HG02840 (cell line): Measurements from ENCODE around the gene RASD1.

Source experiments
- ATAC-seq: cut with Tn5 transposase; IDR thresholded peaks from one replicate; pipeline ENCODE4 v1.9.1; 2021; ENCODE audit warnings: mild to moderate bottlenecking, moderate library complexity, moderate number of reproducible peaks; ENCODE audit not compliant: unreplicated experiment, low FRiP score

Gene RASD1

DNA sequence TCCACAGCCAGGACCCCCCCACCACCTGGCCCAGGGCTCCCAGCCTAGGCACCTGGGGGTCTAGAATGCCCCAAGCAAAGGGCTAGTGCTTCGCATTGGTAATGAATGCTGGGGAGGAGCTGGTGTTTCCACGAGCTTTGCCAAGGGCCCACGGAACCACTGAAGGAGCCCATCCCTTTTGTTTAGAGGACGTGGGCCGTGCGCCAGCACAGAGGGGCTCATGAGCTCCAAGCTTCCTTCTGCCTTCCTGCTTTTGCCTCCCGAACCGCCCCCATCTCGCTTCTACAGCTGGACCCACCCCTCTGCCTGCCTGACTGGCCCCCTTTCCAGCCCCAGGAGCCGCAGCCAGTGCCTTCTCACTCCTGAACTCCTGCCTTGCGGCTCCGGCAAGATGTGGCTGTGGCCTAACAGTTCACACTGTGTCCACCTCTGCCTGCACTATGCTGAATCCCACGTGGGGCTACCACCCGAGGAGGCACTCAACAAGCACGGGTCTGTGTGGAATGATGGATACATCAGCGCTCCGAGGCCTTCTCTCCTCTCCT, 31.8 kb upstream of the RASD1 start:
- no peak for ATAC-seq

DNA sequence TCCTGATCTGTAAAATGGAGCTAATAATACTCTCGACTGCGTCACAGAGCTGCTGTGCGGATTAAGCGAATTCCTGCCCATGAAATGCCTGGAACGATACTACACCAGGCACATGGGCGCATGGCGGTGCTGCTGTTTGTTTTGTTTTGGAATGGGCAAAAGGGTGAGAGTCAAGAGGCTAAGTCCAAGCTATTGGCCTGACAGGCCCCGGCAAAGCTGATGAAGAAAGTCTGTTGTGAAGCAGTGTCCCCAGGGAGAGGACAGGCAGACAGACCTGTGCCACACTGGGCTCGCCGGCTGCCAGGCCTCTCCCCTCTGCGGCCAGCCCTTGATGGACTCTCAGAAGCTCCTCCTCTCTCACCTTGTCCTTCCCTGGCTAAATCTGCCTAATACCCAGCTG, 31.3 kb upstream of the RASD1 start:
- no peak for ATAC-seq

DNA sequence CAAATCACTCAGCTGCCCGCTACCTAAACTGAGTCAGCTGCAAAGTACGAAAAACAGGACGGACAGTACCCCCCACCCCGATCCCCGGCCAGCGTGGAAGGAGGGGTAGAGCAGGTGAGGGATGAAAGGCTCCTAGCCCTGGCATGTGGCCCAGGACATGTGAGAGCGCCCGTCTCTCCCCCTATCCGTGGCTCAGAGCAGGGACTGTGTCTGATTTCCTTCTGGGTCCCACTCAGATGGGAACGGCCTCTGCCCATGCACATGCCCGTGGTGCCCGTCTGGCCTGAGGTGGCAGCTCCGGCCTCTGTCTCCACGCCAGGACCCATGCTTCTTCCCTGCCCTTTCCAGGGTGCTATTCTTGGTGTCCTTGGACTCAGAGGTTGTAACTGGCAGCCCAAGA, 30.2 kb upstream of the RASD1 start:
- no peak for ATAC-seq

DNA sequence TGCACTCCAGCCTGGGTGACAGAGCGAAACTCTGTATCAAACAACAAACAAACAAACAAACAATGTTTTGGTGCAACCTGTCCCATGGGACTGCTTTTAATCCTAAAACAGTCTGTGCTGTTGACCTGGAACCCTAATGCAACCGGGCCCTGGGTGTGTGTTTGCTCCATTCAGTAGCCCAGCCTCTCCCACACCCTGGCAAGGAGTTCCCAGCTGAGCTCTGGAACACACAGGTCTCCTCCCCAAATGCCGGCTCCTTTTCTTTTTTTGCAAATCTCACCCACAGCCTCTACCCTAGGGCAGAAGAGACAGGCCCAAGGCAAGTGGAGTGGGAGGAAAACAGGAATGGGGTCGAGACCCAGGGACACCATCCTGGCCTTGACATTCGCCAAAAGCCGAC, 29.8 kb upstream of the RASD1 start:
- no peak for ATAC-seq

DNA sequence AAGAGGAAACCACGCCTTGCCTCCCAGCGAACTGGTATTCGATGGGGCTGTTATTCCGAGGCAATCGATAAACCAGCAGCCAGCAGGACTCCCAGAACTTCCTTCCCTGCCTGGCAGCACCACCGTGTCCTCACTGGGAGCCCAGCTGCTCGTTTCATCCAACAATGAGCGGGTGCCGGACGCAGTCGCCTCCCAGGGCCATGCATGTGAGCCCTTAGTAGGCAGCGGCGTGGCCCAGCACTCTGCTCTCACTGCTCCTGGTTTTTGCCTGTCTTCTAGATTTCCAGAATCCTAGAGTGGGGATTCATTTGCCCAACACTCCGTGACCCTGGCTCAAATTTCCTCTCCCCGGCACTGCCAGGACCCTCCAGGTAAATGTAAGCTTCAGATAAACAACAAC, 29.1 kb upstream of the RASD1 start:
- ATAC-seq: no peak

DNA sequence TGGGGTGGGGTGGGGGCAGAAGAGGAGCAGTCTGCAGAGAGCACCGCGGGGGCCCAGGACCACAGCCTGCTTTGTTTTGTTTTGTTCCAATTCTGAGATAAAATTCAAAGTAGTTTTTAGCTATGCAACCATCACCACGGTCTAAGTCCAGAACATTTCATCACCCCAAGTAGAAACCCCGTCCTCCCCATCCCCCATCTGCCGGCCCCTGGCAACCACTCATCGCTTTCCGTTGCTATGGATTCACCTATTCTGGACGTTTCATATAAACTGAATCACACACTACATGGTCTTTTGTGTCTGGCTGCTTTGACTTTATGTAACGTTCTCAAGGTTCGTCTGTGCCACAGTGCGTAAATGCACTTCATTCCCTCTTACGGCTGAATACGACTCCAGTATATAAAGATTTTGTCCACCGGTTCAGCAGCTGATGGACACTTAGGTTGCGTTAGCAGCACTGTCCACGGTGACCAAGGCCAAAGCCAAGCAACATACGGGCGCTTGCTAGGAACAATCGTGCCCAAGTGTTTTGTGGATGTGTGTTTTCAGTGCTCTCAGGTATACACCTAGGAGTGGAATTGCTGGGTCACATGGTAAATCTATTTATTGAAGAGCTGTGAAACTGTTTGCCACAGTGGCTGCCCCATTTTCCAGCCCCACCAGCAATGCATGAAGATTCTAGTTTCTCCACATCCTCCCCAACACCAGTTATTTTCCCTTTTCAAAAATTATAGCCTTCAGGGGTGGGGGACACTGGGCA, 27.7 kb upstream of the RASD1 start:
- ATAC-seq: no peak

DNA sequence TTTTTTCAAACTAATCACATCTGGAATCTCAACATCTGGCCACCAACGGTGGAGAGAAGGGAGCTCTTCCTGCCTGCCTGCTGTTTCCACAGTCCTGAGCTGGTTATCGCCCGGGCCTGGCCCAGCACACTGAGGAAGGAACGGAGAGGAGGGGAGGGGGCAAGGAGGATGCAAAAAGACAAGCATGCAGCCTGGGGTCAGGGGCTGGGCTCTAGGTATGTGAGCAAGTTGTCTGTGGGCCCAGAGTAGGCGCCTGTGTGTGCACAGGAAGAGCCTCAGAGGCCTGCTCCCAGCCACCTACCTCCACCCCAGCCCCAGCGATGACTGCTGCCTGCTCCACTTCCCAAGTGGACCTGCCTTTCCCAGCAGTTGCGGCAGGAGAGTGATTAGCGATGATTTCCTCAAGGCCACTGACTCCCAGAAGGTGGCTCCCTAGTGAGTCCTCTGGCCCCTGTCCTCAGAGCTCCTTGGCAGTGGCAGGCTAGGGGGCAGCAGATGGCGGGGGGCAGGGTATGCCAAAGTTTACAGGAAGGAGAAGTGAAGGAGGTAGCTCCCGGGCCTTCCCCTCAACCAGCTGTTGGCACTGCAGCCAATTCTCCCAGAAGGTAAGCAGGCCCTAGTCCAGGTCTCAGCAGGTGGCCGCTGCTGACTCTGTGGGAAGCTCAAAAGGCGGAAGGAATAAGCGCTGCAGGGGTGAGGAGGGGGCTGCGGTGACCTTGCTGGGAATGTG, 27.0 kb upstream of the RASD1 start:
- no peak for ATAC-seq

DNA sequence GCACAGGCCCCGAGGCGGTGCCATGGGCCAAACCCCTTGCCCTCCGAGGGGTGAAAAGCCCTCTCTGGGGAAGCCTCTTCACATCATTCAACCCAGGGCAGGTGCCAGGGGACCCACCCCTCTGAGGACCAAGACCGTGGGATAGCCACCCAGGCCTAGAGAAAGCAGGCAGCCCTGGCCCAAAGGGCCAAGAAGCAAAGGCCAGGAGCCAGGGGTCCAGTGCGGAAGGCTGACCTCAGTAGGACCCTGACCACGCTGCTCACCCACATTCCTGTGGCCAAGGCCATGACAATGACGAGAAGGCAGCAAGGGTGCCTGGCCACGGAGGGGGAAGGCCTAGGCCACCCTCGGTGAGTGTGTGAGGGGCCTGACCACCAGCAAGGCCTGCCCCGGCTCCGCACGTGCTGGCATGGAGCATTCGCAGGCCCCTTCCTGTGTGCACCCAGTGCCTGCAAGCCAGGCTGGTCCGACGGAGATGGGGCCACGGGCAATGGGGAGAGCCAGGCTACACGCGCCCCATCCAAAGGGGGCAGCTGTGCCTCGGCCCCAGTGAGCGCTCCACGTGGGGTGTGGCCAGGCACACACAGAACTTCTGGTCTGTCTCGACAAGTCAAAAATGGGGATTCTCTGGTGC, 24.5 kb upstream of the RASD1 start:
- ATAC-seq: no peak

DNA sequence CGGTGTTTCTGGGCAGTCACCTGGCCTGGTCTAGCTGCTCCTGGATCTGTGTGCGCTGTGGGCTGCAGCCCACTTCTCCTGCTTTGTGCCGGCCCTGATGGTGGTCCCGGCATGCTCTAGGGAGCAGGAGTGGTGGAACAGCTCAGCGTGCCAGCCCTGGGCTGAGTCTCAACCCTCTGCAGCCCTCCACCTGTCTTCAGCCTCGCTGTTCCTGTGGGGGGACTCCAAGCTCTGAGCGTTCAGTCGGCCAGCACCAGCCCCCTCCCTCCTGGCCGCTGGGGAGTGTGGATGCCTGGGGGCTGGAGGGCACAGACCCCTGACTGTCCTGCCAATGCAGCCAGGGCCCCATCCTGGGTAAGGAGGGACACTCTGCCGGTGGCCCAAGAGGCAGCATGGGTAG, 23.7 kb upstream of the RASD1 start:
- ATAC-seq: no peak

DNA sequence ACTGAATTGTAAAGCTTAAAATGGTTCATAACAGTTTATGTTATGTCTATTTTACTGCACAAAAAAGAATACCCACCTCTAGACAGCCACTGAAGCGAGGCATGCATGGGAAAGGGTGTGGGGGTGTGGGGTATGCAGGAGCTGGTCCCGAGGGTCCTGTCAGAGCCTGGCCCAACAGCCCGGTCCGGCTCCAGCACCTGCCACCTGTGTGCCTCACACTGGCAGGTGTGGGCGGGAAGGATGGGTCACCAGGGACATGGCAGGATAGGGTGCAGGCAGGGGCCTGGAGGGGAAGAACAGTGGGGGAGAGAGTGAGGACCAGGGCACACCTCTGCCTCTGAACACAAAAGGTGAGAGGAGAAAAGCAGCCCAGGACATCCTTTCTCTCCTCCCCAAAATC, 22.8 kb upstream of the RASD1 start:
- no peak for ATAC-seq

DNA sequence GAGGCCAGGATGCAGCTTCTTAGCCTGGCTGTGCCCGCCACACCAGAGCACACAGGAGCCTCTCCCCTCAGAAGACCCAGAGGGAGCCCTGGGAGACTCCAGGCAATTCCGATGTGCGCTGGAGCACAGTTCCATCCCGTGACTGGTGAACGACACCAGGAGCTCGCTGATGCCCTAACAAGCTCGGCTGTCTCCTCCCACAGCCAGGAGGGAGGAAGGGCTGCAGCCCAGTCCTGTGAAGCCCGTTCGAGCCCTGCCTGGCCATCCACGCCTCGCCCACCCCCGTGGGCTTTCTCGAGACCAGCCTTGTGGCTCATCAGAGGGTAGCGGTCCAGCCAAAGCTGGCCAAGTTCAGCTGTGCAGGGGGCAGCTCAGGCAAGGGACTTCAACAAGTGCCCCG, 21.8 kb upstream of the RASD1 start:
- ATAC-seq: no peak

DNA sequence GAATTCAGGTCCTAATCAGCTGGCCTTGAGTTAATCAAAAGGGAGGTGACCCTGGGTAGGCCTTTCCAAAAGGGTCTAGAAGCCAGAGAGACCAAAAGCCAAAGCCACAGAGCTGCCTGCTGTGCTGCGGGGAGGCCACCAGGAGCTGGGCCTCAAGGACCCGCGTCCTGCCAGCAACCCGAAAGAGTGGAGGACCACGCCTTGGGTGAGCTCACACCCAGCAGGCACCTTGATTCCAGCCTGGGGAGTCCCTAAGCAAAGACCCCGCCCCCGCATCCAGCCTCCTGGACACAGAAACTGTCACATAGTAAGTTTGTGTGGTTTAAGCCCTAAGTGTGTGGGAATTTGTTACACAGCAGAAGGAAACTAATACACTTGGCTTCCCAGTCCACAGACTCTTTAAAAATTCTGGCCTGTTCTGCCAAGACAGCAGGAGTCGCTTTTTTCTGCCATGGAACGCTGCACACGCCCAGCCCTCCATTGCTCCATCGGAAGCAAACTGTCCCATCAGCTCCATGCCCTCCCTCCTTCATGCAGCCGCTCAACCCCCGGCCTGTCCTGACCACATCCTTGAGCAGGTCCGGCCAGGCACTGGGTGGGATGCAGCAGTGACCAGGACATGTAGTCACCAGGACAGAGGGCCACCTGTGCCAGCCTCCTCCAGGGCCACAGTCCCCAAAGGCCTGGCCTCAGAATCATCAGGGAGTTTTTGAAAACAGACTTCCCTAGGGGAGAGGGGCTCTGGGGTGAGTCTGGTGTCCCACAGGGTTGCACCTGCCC, 20.9 kb upstream of the RASD1 start:
- no peak for ATAC-seq

DNA sequence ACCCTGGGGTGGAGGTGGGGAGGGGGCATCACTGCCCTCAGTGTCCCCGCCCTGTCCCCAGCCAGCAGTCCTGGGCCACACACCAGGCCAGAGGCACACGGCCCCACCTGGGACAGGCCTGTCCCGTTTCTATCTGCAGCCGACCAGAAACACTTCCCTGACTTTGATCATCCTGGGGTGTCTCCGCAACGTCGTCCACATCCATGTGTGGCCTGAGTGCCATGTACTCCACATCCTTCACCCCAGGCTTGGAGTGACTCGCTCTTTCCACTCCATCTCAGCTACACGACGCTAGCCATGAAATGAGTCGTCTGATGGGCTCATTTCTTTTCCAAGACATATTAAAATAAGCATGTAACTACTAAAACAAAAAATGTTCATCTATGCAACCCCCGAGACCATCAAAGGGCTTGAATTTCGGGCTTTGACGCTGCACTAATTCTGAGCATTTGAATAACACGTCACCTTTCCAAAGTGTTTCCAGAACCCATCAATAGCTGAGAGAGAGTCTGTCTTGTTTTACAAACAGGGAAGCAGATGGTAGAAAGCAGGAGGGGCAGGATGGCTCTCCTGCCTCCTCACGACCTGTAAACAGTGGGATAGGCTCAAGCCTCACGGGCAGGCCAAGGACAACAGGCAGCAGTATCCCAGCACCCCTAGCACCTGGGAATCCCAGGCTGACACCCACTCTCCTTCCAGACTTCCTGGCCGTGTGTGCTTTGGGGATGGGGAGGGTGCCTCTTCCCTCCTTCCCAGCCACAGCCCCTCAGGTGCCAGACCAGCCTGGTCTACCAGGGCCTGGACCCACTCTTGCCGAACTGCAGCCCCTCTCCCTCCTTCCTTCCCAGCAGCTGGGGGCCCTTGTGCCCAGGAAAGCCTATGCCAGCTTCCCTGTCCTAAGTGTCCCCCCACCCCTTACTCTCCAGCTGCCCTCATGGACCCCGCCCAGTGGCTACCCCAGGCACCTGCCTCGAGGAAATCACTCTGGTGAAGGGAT, 20.0 kb upstream of the RASD1 start:
- no peak for ATAC-seq

DNA sequence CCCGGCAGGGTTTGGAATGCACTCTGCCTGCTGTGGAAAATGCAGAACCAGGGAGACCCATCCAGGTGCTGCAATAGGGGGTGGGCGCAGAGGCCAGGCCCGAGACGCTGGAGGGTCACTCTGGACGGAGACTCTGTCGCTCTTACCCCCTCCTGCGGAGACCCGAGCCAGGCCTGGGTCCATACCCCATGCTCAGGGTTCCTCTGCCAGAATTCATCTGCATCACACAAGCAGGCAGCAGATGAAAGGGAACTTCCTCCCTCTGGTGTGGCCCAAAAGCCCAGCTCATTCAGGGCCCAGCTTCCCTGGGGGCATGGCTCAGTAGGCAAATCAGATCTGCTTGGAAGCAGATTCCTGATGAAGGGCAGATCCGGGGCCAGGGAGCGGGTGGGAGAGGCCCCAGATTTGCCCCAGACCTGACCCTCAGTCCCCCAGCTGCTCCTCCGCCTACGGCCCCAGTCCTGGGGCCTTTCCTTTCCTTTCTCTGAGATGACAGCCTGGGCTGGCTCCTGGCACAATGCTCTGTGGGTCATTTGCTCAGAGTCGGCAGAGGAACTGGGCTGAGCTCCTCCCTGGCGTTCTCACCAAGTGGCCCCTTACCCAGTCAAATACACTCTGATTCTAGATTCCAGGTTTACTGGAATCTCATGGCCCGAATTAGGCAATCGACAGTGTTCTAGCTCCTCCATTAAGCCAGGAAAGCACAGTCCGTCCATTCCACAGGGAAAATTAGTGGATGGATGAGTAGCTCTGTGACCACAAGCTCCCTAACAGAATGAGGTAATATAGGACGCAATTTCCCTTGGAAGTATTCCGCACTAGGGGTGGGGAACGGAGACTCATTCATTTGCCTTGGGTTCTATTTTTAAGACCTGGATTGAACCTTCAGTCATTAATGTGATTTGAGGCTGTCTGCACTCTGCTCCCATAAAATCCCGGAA, 19.1 kb upstream of the RASD1 start:
- ATAC-seq: no peak

DNA sequence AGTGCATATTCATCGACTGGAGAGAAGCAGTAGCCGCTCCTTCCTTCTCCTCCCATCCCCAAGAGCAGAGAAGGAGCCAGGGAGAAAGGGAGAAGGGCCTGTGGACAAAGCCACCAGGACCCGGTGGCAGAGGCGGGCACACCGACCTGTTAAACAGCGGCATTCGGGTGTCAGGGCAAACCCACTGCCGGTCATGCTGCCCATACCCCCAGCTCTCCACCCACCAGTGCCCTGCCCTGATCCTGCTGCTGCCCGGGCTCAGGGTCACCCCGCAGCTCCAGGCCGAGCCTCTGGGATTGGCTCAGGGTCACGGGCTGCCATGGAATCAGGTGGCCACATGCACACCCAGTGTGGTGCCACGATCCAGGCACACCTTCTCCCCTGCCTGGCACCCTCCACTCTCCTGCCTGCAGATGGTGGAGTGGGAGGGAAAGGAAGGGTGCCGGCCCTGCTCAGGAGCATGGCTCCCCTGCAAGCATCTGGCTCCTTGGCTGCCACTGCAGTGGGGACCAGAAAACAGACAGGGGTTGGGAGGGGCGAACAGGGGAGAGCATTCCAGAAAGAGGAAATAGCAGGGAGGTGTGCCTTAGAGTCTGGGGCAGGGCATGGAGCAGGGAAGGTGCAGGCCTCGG, 18.3 kb upstream of the RASD1 start:
- ATAC-seq: no peak

DNA sequence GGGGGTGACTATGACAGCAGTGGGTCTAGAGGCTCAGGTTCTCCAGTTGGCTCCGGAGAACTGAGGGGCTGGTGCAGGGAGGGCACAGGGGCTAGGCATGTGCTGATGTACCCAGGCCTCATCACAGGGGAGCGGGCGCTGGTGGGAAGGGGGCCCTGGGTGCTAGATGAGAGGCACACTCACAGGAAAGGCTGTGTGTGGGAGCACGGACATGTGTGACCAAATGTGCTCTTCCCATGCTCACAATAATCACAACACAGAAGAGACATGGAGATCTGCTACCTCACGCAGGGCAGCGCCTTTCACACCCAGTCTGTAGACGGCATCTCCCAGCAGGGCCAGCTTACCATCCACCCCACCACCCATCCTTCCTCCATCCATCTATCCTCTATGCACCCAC, 17.4 kb upstream of the RASD1 start:
- ATAC-seq: no peak

DNA sequence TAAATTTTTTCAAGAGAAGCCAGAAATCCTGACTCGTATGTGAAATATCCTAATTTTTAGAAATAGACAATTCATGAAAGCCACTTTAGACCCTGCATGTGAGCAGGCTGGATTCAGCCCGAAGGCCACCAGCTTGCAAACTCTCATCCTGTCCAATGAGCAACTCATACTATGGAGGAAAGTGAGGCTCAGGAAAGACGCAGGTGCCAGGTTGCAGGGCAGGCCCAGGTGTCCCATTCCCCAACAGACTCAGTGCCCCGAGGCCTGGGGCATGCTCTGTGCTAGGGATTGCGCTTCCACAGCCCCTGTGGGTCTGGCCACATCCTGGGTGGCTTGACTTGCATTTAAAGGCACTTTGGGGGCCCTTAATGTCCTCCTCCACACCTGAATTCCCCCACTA, 16.7 kb upstream of the RASD1 start:
- no peak for ATAC-seq
